ENCODE results near the gene ZBTB42.

ZBTB42 gene

DNA sequence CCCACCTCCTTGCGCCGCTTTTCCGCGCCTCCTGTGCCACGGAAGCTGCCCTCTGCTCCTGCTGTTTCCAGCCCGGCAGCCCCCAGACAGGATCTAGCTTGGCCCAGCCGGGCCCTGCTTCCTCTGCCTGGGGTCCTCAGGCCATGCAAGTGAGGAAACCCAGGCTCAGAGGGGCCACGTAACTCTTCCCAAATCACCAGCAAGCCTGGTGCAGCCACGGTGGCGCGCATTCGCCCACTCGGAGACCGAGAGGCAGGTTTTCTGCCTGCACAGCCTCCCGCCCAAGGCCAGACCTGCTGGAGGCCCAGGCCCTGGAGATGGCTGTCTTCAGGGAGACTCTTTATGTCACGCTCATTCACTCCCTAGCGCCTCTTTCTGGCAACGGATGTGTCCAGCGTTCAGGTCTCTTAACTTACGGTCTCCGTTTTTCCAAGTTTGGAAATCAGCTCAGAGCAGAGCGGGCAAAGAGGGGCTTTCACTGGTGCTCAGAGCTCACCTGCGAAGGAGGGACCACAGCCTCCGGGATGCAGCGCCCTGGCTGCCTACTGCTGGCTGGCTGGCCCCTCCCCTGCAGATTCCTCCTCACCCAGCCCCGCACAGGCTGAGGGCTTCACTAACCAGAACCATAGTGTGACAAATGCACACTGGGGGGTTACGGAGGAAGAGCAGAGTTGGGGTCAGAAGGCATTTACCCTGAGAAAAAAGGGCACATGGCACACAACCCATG lies 43.6 kb downstream of the ZBTB42 start:
- no peak for DNase-seq

DNA sequence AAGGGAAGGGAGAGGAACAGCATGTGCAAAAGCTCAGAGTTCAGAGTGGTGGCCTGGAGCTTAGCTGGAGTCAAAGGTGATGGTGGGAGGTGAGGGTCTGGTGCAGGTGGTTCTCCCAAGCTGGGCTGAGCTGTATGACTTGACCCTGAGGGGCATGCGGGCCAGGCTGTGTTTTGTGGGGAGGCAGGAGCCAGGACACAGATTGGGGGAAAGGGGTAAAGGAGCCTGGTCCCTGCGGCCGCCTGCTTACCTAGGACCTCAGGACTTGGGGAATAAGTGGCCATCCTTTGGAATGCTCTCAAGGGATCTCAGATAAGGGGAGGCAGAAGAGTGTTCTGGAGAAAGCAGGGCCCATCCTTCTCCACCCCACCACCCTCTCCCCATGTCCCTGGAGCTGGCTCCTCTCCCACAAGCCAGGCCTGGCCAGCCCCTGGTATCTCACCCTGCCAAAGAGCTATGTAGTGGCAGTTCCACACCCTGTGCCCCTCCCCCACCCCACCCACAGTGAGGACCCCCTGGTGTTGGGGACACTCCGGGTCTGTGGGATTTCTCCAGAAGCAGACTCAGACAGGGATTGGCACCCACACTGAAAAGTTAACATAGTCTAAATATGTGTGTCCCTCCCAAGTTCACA lies 44.2 kb downstream of the ZBTB42 start:
- DNase-seq, result no peak

DNA sequence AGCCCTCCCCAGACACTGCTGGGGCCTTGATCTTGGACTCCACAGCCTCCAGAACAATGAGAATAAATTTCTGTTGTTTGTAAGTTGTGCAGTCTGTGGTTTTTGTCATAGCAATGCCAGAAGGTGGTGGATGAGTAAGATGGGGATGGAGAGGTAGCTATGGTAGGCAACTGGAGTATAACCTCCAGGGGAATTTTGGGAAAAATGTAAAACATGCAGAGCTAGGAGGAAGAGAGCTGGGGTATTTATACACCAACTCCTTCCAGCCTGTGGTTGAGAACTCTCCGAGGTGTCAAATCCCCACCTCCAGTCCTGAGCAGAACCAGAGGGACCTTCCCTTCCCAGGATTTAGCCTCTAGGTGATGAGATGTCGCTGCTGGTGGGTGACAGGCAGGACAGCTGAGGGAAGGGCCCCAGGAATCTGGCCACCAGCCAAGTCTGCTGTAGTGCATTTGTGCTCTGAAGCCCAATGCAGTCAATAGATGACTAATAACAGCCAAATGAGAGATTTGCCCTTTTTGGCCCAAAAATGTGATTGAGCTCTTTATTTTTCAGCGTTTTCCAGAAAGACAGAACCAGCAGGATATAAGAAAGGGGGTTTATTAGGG lies 45.0 kb downstream of the ZBTB42 start:
- DNase-seq, result no peak

DNA sequence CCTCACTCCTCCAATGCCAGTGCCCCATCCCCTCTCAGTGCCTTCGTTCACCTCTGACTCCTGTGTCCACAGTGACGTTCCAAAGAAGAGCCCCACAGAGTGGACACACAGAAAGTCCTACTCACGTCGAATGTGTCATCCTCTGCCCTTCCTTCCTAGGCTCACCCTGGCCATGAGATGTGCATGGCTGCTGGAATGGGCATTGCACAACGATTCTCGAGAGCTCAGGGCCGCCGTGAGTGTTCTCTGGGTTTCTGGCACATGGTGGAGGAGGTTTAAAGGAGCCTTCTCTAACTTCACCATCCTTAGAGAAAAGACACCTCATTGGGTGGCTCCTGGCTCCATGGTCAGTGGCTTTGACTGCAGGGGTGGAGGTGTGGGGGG lies 51.4 kb downstream of the ZBTB42 start:
- DNase-seq, result no peak
